Activated CD8-positive, alpha-beta memory T cell treated with anti-CD3 and anti-CD28 coated beads for 48 hours (primary cell): ENCODE measurements around the gene SGPL1.
"Not testable (repeated sequence)": the region's sequence is repeated elsewhere in the genome, so short reads cannot be mapped to it uniquely, and the experiment has no call there.

Source experiments
- DNase-seq, 3 experiments: peaks; one replicate each; pipeline ENCODE4 v3.0.0-alpha.2; 2020; ENCODE audit warnings: low read depth in 2 of 3, low spot score in 2 of 3

Gene SGPL1

GRCh38 chr10:70917226-70917625, 101.5 kb downstream of the SGPL1 start:
- DNase-seq, result no peak

- no peak for DNase-seq
Measured at GRCh38 chr10:70917635-70918034, 101.9 kb downstream of the SGPL1 start.

GRCh38 chr10:70918851-70919530, 103.2 kb downstream of the SGPL1 start:
- DNase-seq, result no peak

GRCh38 chr10:70919906-70920305, 104.2 kb downstream of the SGPL1 start:
- DNase-seq, result not testable (repeated sequence)

- no peak for DNase-seq
Measured at GRCh38 chr10:70920519-70920918, 104.8 kb downstream of the SGPL1 start.

GRCh38 chr10:70921285-70921684, 105.5 kb downstream of the SGPL1 start:
- no peak for DNase-seq

GRCh38 chr10:70923696-70924095, 107.9 kb downstream of the SGPL1 start:
- no peak for DNase-seq

- peak in 2 of 3 experiments; percentile 34 to 50 for DNase-seq
Measured at GRCh38 chr10:70925377-70926225, 109.9 kb downstream of the SGPL1 start.

- DNase-seq, result no peak
Measured at GRCh38 chr10:70926226-70927000, 110.7 kb downstream of the SGPL1 start.

- DNase-seq, result no peak
Measured at GRCh38 chr10:70927189-70927943, 111.6 kb downstream of the SGPL1 start.

GRCh38 chr10:70928140-70928539, 112.4 kb downstream of the SGPL1 start:
- DNase-seq, result no peak

GRCh38 chr10:70930263-70931000, 114.7 kb downstream of the SGPL1 start:
- DNase-seq, result no peak
